ENCODE results near the gene EPRS1. TPM values are rescaled to one million over a fixed set of nuclear protein-coding genes. Genes with fewer than 3 reads are reported as not detected.

The EPRS1 gene
- total RNA-seq, 1 experiment from 2014 or later = 143 TPM

DNA sequence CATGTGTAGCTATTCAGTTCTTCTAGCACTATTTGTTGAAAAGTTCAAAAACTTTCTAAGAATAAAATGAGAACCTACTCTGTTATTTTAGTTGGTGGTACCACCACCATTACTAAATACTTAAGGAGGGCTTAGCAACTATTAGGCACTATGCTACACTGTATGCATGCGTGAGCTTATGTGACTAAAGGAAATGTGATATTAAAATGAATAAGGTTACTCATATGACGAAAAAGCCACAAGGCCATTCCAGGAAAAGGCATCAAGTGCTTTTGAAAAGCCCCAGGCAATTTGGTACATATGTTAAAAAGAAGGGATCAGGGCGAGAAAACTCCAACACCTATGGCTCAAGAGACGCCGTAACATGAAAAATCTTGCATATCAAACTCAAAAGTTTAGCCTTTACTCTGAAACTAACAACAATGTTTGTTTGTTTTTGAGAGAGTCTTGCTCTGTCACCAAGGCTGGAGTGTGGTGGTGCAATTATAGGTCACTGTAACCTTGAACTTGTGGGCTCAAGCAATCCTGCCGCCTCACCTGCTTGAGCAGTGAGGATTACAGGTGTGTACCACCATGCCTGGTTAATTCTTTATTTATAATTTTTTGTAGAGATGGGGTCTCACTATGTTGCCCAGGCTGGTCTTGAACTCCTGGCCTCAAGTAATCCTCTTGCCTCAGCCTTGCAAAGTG, 42.5 kb downstream of the EPRS1 start:
- ChIA-PET CTCF (interaction anchor here (0.6 kb wide), 1 partner anchor 1102 kb away, joined by 3 read pairs; no protein-coding TSS in a partner anchor), POLR2A (no interaction called here)
- peaks cover 41% of the 10 kb centered on the region for H3K36me3 ChIP-seq (ENCODE audit: control insufficient read depth, insufficient read depth, low read length)
- DNase-seq (ENCODE audit: low read depth, low spot score) (no peak), ATAC-seq (no peak)
- no peak overlapping the region for H3K27ac ChIP-seq (ENCODE audit: low read length)
- in situ Hi-C loops (cut with HindIII; ENCODE audit: low pct_unique_long_range_greater_than_20kb, low sequenced_read_pairs) = no loop called here
- H3K27me3 ChIP-seq (ENCODE audit: control insufficient read depth, insufficient read depth, low read length) = no peaks in the 10 kb centered on the region
- intact Hi-C loops (cut with micrococcal nuclease; ENCODE audit: unreplicated experiment) = no loop called here
- no peak overlapping the region for H3K4me3 ChIP-seq (ENCODE audit: low read depth in 2 of 2, low read length in 2 of 2)
- TF ChIP-seq, protein P1, sequence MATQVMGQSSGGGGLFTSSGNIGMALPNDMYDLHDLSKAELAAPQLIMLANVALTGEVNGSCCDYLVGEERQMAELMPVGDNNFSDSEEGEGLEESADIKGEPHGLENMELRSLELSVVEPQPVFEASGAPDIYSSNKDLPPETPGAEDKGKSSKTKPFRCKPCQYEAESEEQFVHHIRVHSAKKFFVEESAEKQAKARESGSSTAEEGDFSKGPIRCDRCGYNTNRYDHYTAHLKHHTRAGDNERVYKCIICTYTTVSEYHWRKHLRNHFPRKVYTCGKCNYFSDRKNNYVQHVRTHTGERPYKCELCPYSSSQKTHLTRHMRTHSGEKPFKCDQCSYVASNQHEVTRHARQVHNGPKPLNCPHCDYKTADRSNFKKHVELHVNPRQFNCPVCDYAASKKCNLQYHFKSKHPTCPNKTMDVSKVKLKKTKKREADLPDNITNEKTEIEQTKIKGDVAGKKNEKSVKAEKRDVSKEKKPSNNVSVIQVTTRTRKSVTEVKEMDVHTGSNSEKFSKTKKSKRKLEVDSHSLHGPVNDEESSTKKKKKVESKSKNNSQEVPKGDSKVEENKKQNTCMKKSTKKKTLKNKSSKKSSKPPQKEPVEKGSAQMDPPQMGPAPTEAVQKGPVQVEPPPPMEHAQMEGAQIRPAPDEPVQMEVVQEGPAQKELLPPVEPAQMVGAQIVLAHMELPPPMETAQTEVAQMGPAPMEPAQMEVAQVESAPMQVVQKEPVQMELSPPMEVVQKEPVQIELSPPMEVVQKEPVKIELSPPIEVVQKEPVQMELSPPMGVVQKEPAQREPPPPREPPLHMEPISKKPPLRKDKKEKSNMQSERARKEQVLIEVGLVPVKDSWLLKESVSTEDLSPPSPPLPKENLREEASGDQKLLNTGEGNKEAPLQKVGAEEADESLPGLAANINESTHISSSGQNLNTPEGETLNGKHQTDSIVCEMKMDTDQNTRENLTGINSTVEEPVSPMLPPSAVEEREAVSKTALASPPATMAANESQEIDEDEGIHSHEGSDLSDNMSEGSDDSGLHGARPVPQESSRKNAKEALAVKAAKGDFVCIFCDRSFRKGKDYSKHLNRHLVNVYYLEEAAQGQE (IDR thresholded peaks at IDR 0.05; ENCODE audit: insufficient read depth in 1 of 2, low read depth in 2 of 2, low read length in 1 of 2) = no peak
- no peak for TF ChIP-seq SIN3A (IDR thresholded peaks at IDR 0.05; ENCODE audit: borderline replicate concordance, insufficient read depth, low read depth, low read length)
- TF ChIP-seq, protein P2, sequence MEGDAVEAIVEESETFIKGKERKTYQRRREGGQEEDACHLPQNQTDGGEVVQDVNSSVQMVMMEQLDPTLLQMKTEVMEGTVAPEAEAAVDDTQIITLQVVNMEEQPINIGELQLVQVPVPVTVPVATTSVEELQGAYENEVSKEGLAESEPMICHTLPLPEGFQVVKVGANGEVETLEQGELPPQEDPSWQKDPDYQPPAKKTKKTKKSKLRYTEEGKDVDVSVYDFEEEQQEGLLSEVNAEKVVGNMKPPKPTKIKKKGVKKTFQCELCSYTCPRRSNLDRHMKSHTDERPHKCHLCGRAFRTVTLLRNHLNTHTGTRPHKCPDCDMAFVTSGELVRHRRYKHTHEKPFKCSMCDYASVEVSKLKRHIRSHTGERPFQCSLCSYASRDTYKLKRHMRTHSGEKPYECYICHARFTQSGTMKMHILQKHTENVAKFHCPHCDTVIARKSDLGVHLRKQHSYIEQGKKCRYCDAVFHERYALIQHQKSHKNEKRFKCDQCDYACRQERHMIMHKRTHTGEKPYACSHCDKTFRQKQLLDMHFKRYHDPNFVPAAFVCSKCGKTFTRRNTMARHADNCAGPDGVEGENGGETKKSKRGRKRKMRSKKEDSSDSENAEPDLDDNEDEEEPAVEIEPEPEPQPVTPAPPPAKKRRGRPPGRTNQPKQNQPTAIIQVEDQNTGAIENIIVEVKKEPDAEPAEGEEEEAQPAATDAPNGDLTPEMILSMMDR (IDR thresholded peaks at IDR 0.05) = no peak
- no peak for TF ChIP-seq TCF7L2 (IDR thresholded peaks at IDR 0.05; ENCODE audit: low read depth, low read length)
- no peak for TF ChIP-seq POLR2AphosphoS5 (IDR thresholded peaks at IDR 0.05; ENCODE audit: low read depth, low read length)
- no TSS peak for BruUV-seq (replicated peaks)
- no peaks in the 10 kb centered on the region for H3K4me1 ChIP-seq (ENCODE audit: control insufficient read depth, insufficient read depth, low read length)
- no peaks in the 10 kb centered on the region for H3K9me3 ChIP-seq (ENCODE audit: control insufficient read depth, insufficient read depth, low read depth, low read length)

DNA sequence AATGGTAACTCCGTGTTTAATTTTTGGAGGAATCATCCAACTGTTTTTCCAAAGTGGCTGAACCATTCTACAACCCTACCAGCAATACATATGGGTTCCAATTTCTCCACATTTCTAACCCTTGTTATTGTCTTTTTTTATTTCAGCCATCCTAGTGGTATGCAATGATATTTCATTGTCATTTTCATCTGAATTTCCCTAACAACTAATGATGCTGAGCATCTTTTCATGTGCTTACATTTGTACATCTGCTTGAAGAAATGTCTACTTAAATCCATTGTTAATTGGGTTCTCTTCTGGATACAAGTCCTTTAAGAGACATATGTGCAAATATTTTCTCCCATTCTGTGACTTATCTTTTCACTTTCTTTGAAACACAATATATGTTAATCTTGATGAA, 43.3 kb downstream of the EPRS1 start:
- H3K36me3 ChIP-seq (ENCODE audit: control insufficient read depth, insufficient read depth, low read length) = peaks cover 43% of the 10 kb centered on the region
- no peaks in the 10 kb centered on the region for H3K4me1 ChIP-seq (ENCODE audit: control insufficient read depth, insufficient read depth, low read length)
- no peak overlapping the region for H3K27ac ChIP-seq (ENCODE audit: low read length)
- TF ChIP-seq, protein P2 (IDR thresholded peaks at IDR 0.05) = no peak
- TF ChIP-seq POLR2AphosphoS5 (IDR thresholded peaks at IDR 0.05; ENCODE audit: low read depth, low read length) = no peak
- TF ChIP-seq, protein P1 (IDR thresholded peaks at IDR 0.05; ENCODE audit: insufficient read depth in 1 of 2, low read depth in 2 of 2, low read length in 1 of 2) = no peak
- TF ChIP-seq TCF7L2 (IDR thresholded peaks at IDR 0.05; ENCODE audit: low read depth, low read length) = no peak
- TF ChIP-seq SIN3A (IDR thresholded peaks at IDR 0.05; ENCODE audit: borderline replicate concordance, insufficient read depth, low read depth, low read length) = no peak
- POLR2A ChIA-PET = no interaction called here
- in situ Hi-C loops (cut with HindIII; ENCODE audit: low pct_unique_long_range_greater_than_20kb, low sequenced_read_pairs) = no loop called here
- no peaks in the 10 kb centered on the region for H3K27me3 ChIP-seq (ENCODE audit: control insufficient read depth, insufficient read depth, low read length)
- no peak overlapping the region for H3K4me3 ChIP-seq (ENCODE audit: low read depth in 2 of 2, low read length in 2 of 2)
- DNase-seq (ENCODE audit: low read depth, low spot score) (no peak), ATAC-seq (no peak)
- no TSS peak for BruUV-seq (replicated peaks)
- CTCF ChIA-PET = interaction anchor here (0.6 kb wide), 1 partner anchor 1101 kb away, joined by 3 read pairs; no protein-coding TSS in a partner anchor
- no peaks in the 10 kb centered on the region for H3K9me3 ChIP-seq (ENCODE audit: control insufficient read depth, insufficient read depth, low read depth, low read length)
- intact Hi-C loops (cut with micrococcal nuclease; ENCODE audit: unreplicated experiment) = no loop called here
